ENCODE results near the gene RPL22. TPM values are rescaled to one million over a fixed set of nuclear protein-coding genes. Genes with fewer than 3 reads are reported as not detected.

The RPL22 gene
- total RNA-seq, 1 experiment from 2014 or later, result 494 TPM

- TF ChIP-seq EZH2 (IDR thresholded peaks at IDR 0.05; ENCODE audit: borderline replicate concordance, low read depth, low read length, poor library complexity, severe bottlenecking) (no peak), CTCF (conservative IDR thresholded peaks at IDR 0.05; ENCODE audit: low read depth, low read length) (peak; percentile 79)
- POLR2A ChIA-PET (ENCODE audit: low non-redundant PET), result no interaction called here
- Histone ChIP-seq H3K27me3 (replicated peaks; ENCODE audit: insufficient read depth, low read depth, low read length, poor library complexity) (peaks cover 56% of the 10 kb centered on the region), H3K4me3 (ENCODE audit: low read depth, low read length, poor library complexity, severe bottlenecking) (peak overlapping the region; percentile 46), H3K27ac (ENCODE audit: low read depth, low read length, poor library complexity, severe bottlenecking) (no peak overlapping the region), H3K9me3 (ENCODE audit: low read depth, low read length, poor library complexity, severe bottlenecking) (no peaks in the 10 kb centered on the region), H3K36me3 (ENCODE audit: insufficient read depth, low read length, poor library complexity, severe bottlenecking) (no peaks in the 10 kb centered on the region), H3K4me1 (ENCODE audit: insufficient read depth, low read length, poor library complexity, severe bottlenecking) (peaks cover 26% of the 10 kb centered on the region)
- CTCF ChIA-PET, result interaction anchor here (0.5 to 2.8 kb wide), 15 partner anchors 9 to 277 kb away, joined by 3 to 23 read pairs (median 4); no protein-coding TSS in a partner anchor
- DNase-seq (ENCODE audit: low spot score), result peak; percentile 88
- no TSS peak for BruUV-seq (replicated peaks)
- intact Hi-C loops (cut with micrococcal nuclease; ENCODE audit: unreplicated experiment), result loop anchor here (2.0 kb wide), 1 partner anchor 136 kb away; no protein-coding TSS in a partner anchor
Observed at GRCh38 chr1:6245086-6245868, 45.9 kb upstream of the RPL22 start.

GRCh38 chr1:6244401-6245049 is 45.1 kb upstream of the RPL22 start:
- TF ChIP-seq EZH2 (IDR thresholded peaks at IDR 0.05; ENCODE audit: borderline replicate concordance, low read depth, low read length, poor library complexity, severe bottlenecking), result no peak
- TF ChIP-seq CTCF (conservative IDR thresholded peaks at IDR 0.05; ENCODE audit: low read depth, low read length), result no peak
- H3K9me3 ChIP-seq (ENCODE audit: low read depth, low read length, poor library complexity, severe bottlenecking), result no peaks in the 10 kb centered on the region
- H3K4me3 ChIP-seq (ENCODE audit: low read depth, low read length, poor library complexity, severe bottlenecking), result no peak overlapping the region
- no TSS peak for BruUV-seq (replicated peaks)
- POLR2A ChIA-PET (ENCODE audit: low non-redundant PET), result no interaction called here
- intact Hi-C loops (cut with micrococcal nuclease; ENCODE audit: unreplicated experiment), result loop anchor here (2.0 kb wide), 1 partner anchor 136 kb away; no protein-coding TSS in a partner anchor
- CTCF ChIA-PET, result interaction anchor here (0.5 to 2.5 kb wide), 8 partner anchors 8 to 194 kb away, joined by 3 to 23 read pairs (median 4); no protein-coding TSS in a partner anchor
- no peak overlapping the region for H3K27ac ChIP-seq (ENCODE audit: low read depth, low read length, poor library complexity, severe bottlenecking)
- peaks cover 26% of the 10 kb centered on the region for H3K4me1 ChIP-seq (ENCODE audit: insufficient read depth, low read length, poor library complexity, severe bottlenecking)
- no peak for DNase-seq (ENCODE audit: low spot score)
- H3K36me3 ChIP-seq (ENCODE audit: insufficient read depth, low read length, poor library complexity, severe bottlenecking), result no peaks in the 10 kb centered on the region
- peaks cover 50% of the 10 kb centered on the region for H3K27me3 ChIP-seq (replicated peaks; ENCODE audit: insufficient read depth, low read depth, low read length, poor library complexity)

GRCh38 chr1:6243993-6244392 is 44.6 kb upstream of the RPL22 start, which contains the start of gene HES3:
Gene HES3 (plus strand): TSS chr1:6244179. CDS start chr1:6244366, 187 bp downstream.
- Histone ChIP-seq H3K4me1 (ENCODE audit: insufficient read depth, low read length, poor library complexity, severe bottlenecking) (peaks cover 26% of the 10 kb centered on the region), H3K4me3 (ENCODE audit: low read depth, low read length, poor library complexity, severe bottlenecking) (no peak within 1 kb of the TSS), H3K27me3 (replicated peaks; ENCODE audit: insufficient read depth, low read depth, low read length, poor library complexity) (peaks cover 48% of the 10 kb centered on the region), H3K36me3 (ENCODE audit: insufficient read depth, low read length, poor library complexity, severe bottlenecking) (no peaks in the 10 kb centered on the region), H3K27ac (ENCODE audit: low read depth, low read length, poor library complexity, severe bottlenecking) (no peak within 1 kb of the TSS), H3K9me3 (ENCODE audit: low read depth, low read length, poor library complexity, severe bottlenecking) (no peaks in the 10 kb centered on the region)
- ChIA-PET POLR2A (ENCODE audit: low non-redundant PET) (no interaction called here), CTCF (interaction anchor here (2.5 kb wide), 1 partner anchor 191 kb away, joined by 23 read pairs; no protein-coding TSS in a partner anchor)
- BruUV-seq (replicated peaks), result no TSS peak
- DNase-seq (ENCODE audit: low spot score), result no peak
- TF ChIP-seq EZH2 (IDR thresholded peaks at IDR 0.05; ENCODE audit: borderline replicate concordance, low read depth, low read length, poor library complexity, severe bottlenecking) (no peak), CTCF (conservative IDR thresholded peaks at IDR 0.05; ENCODE audit: low read depth, low read length) (no peak)
- intact Hi-C loops (cut with micrococcal nuclease; ENCODE audit: unreplicated experiment), result loop anchor here (2.0 kb wide), 1 partner anchor 135 kb away; no protein-coding TSS in a partner anchor
